GM12874 (cell line): ENCODE results near the gene CACNA1D.

Experiments used
- TF ChIP-seq, protein P1 (sequence below): IDR thresholded peaks from 2 replicates; pipeline ENCODE4 v1.5.1; 2011; ENCODE audit warnings: low read depth, mild to moderate bottlenecking, control low read depth, low read length, moderate library complexity; ENCODE audit not compliant: insufficient read depth

Gene CACNA1D

DNA sequence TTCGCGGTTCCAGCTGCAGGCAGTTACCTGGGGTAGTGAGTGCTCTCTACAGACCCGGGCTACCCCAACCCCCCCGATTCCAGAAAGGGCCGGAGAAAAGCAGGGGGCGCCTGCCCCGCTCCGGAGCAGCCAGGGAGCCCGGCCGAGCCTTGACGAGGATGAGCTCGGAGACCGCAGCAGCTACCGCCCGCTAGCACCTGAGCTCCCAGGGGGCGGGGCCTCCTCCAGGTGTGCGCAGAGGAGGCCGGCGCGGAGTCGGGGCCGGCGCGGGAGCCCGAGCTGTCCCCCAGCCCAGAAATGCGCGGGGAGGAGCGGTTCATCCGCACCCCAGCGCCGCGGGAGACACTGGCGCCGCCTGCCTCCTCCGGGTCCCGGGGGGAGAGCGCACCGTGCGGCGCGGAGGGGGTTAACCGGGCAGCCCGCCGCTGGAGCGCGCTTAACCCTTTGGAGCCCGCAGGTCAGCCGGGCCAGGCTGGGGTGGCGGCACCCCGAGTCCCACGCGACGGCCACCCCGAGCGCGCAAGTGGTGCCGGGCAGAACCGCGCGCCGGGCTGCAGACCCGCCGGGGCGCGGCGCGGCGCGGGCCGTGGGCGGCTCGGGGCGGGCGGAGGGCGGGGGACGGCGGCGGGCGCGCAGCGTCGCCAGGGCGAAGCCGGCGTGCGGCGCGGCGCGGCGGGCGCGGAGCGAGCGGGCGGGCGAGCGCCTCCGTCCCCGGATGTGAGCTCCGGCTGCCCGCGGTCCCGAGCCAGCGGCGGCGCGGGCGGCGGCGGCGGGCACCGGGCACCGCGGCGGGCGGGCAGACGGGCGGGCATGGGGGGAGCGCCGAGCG is at the start of gene CACNA1D:
CACNA1D (plus strand) TSS at position 649 of the 829 bp plus-strand sequence. CDS start 556 bp downstream, outside the sequence.
- TF ChIP-seq, protein P1, sequence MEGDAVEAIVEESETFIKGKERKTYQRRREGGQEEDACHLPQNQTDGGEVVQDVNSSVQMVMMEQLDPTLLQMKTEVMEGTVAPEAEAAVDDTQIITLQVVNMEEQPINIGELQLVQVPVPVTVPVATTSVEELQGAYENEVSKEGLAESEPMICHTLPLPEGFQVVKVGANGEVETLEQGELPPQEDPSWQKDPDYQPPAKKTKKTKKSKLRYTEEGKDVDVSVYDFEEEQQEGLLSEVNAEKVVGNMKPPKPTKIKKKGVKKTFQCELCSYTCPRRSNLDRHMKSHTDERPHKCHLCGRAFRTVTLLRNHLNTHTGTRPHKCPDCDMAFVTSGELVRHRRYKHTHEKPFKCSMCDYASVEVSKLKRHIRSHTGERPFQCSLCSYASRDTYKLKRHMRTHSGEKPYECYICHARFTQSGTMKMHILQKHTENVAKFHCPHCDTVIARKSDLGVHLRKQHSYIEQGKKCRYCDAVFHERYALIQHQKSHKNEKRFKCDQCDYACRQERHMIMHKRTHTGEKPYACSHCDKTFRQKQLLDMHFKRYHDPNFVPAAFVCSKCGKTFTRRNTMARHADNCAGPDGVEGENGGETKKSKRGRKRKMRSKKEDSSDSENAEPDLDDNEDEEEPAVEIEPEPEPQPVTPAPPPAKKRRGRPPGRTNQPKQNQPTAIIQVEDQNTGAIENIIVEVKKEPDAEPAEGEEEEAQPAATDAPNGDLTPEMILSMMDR, result no peak

DNA sequence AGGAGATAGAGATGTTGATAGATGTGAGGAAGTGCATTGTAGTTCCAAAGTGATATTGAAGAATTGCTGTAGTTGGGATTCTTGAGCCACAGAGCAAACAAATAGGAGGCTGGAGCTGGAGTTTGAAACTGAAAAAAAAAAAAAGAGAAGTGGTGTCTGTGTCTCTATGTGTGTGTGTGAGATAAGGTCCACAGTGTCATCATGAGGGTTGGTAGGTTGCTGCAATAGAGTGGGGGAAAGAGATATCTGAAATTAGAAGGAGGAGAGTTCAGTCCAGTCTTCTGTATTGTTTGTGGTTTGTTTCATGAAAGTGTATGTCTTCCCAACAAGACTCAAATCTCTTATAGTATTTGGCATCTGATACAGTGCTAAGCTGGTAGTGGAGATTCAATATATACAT is 37.3 kb upstream of the CACNA1D start:
- TF ChIP-seq, protein P1, result no peak

DNA sequence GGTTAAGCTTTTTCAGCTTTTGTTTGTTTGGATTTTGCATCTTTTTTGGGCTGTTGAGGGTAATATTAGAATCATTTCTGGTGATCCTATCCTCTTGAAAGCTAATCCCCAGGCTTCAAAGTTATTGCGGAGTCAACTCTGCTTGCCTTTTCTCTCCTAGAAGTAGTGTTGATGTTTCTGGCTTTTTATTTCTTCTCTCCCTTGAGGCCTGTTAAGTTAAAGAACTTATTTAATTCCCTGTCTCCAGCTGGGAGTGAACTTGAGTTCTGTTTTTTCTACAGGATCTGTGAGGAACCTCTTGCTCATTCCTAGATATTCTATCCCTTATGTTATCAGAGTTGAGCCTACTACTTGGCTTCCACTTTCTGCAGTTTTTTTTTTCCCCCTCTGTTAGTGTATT is 34.1 kb upstream of the CACNA1D start:
- TF ChIP-seq, protein P1, result no peak

DNA sequence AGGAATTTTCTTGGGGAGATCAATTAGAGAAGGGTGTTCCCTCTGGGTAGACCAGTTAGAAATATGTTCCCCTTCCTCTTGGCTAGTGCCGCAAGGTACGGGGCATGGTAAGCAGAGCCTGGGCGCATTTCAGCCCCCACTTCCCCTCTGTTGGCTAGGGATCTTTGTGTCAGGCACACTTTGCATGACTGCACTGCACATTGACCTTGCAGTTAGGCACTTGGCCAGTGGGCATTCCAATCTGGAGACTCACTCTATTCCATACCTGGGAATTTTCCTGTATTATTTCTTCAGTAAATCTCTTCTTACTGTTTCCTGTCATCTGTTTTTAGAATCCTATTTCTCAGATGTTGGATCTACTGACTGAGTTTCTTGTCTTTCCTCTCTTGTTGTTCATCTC is 30.0 kb upstream of the CACNA1D start:
- TF ChIP-seq, protein P1, result no peak

DNA sequence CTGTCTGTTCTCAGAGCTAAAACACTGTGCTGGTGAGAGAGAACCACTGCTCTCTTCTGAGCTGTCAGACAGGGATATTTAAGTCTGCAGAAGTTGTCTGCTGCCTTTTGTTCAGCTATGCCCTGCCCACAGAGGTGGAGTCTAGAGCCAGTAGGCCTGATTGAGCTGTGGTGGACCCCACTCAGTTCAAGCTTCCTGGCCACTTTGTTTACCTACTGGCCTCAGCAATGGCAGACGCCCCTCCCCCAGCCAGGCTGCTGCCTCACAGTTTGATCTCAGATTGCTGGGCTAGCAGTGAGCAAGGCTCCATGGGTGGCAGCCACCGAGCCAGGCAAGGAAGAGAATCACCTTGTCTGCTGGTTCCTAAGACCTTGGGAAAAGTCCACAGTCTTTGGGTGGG is 21.0 kb upstream of the CACNA1D start:
- TF ChIP-seq, protein P1, result no peak

DNA sequence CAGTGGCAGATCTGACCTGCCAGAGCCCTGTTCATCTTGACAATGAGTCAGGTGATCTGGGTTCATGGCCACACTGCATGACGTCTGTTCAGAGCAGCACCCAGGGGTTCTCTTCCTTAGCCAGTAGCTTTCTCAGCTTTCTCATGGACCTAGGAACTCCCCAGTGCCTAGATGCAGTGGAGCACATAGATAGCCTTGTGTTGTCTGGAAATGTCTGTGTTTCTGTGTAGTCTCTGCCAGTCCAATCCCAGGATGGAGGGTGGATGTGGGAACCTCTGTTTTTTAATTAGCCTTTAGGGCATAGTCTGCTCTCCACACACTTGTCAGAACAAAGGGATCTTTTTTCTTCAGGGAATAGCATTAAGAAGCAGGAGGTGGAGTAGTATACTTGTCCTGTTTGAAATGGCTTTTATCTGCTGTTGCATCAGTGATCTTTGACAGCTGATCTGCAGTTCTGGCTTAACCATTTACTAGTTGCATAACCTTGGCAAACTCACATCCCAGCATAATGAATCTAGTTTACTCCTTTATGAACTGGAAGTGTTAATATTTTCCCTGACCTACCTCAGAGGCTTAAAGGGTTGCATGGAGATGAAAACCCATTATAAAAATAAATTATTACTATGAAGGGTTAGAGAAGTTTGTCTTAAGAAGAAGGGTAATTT is 16.1 kb upstream of the CACNA1D start:
- TF ChIP-seq, protein P1, result no peak

DNA sequence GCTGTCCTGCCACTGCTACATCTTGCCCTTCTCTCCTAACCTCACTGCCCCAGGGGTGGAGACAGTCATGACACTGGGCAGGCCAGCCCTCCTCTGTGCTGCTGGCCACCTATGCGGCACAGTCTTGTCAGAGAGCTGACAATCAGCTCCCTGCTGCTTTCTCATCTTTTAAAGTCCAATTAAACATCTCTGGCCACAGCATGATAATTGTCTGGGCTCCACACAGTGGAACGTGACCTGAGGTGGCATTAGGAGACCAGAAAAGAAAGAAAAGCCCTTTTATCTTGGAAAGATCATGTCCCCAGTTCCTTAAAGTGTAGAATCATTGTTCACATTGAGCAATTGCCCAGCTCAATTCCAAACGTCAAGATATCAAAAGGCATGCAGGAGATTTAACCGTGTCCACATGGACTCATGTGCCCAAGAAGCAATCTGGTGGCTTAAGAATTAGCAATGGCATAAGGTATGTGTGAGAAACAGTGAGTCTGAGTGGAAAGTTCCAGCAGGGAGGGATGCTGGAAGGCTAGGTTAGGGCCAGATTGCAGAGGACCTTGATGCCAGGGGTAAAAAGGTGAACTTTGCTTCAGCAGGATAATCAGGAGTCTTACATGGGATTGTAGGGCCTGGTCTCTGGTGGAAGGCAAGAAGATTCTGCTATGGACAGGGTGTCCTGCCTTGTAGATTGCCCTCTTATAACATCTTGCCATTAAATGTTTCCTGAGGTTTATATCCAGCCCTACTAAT is 15.3 kb upstream of the CACNA1D start:
- TF ChIP-seq, protein P1, result no peak
